ENCODE data around the gene TAAR1.
"Not testable (repeated sequence)": the region's sequence is repeated elsewhere in the genome, so short reads cannot be mapped to it uniquely, and the experiment has no call there.

TAAR1 gene

GRCh38 chr6:132659082-132659481, at the start of gene TAAR1:
TAAR1 (minus strand) TSS chr6:132659182; CDS start chr6:132646003, 13,179 bp downstream.
- no peak for DNase-seq (ENCODE audit: low spot score)

GRCh38 chr6:132708771-132709170, 49.8 kb upstream of the TAAR1 start:
- DNase-seq (ENCODE audit: low spot score): no peak

GRCh38 chr6:132708002-132708401, 49.0 kb upstream of the TAAR1 start:
- DNase-seq (ENCODE audit: low spot score): no peak

- not testable (repeated sequence) for DNase-seq (ENCODE audit: low spot score)
Observed at GRCh38 chr6:132706756-132707155, 47.8 kb upstream of the TAAR1 start.

GRCh38 chr6:132703936-132704335, 45.0 kb upstream of the TAAR1 start:
- DNase-seq (ENCODE audit: low spot score): no peak

GRCh38 chr6:132698608-132699007, 39.6 kb upstream of the TAAR1 start:
- peak; percentile 29 for DNase-seq (ENCODE audit: low spot score)

- DNase-seq (ENCODE audit: low spot score): no peak
Observed at GRCh38 chr6:132695773-132696172, 36.8 kb upstream of the TAAR1 start.

GRCh38 chr6:132693478-132693877, 34.5 kb upstream of the TAAR1 start:
- DNase-seq (ENCODE audit: low spot score): no peak

GRCh38 chr6:132690678-132691077, 31.7 kb upstream of the TAAR1 start:
- no peak for DNase-seq (ENCODE audit: low spot score)

GRCh38 chr6:132687306-132687705, 28.3 kb upstream of the TAAR1 start:
- DNase-seq (ENCODE audit: low spot score): no peak

- no peak for DNase-seq (ENCODE audit: low spot score)
Observed at GRCh38 chr6:132686531-132686930, 27.5 kb upstream of the TAAR1 start.

- DNase-seq (ENCODE audit: low spot score): no peak
Observed at GRCh38 chr6:132685009-132685408, 26.0 kb upstream of the TAAR1 start.

GRCh38 chr6:132684272-132684671, 25.3 kb upstream of the TAAR1 start:
- no peak for DNase-seq (ENCODE audit: low spot score)

GRCh38 chr6:132683543-132683942, 24.6 kb upstream of the TAAR1 start:
- no peak for DNase-seq (ENCODE audit: low spot score)

- peak; percentile 31 for DNase-seq (ENCODE audit: low spot score)
Observed at GRCh38 chr6:132679094-132679493, 20.1 kb upstream of the TAAR1 start.

- no peak for DNase-seq (ENCODE audit: low spot score)
Observed at GRCh38 chr6:132675749-132676148, 16.8 kb upstream of the TAAR1 start.

GRCh38 chr6:132675002-132675401, 16.0 kb upstream of the TAAR1 start:
- DNase-seq (ENCODE audit: low spot score): no peak

- DNase-seq (ENCODE audit: low spot score): no peak
Observed at GRCh38 chr6:132673376-132674094, 14.6 kb upstream of the TAAR1 start.

- no peak for DNase-seq (ENCODE audit: low spot score)
Observed at GRCh38 chr6:132671295-132671694, 12.3 kb upstream of the TAAR1 start.

- DNase-seq (ENCODE audit: low spot score): peak; percentile 51
Observed at GRCh38 chr6:132669690-132670291, 10.8 kb upstream of the TAAR1 start.

GRCh38 chr6:132666118-132666517, 7.1 kb upstream of the TAAR1 start:
- DNase-seq (ENCODE audit: low spot score): no peak

- DNase-seq (ENCODE audit: low spot score): no peak
Observed at GRCh38 chr6:132664309-132665034, 5.5 kb upstream of the TAAR1 start.

GRCh38 chr6:132663661-132664060, 4.7 kb upstream of the TAAR1 start:
- DNase-seq (ENCODE audit: low spot score): no peak

Measured in activated CD4-positive, alpha-beta T cell treated with anti-CD3 and anti-CD28 coated beads, Interleukin-2, Interleukin-4, amounts not matched to agents 100 ng/mL and 50 ng/mL, durations not matched to agents 16 hours and 8 hours (primary cell).